BJ (cell line): ENCODE data around the gene SMIM27. TPM values are rescaled to one million over a fixed set of nuclear protein-coding genes. Genes with fewer than 3 reads are reported as not detected.
A peak's percentile ranks its signal among the peaks of the same experiment; 100 is the strongest.
"Not testable (repeated sequence)": the region's sequence is repeated elsewhere in the genome, so short reads cannot be mapped to it uniquely, and the experiment has no call there.

Source experiments
- CTCF ChIA-PET: fragments of 350-600 bp; formaldehyde crosslinking; extraction: SDS; loops from one replicate; lab custom pipeline; 2021; ENCODE audit warnings: antibody characterized with exemption, inconsistent platforms; lab: Yijun Ruan, JAX
- POLR2A ChIA-PET: fragments of 300-600 bp; sonication (Branson Sonifier 250); formaldehyde crosslinking; extraction: SDS; loops from one replicate; lab custom pipeline; 2021; ENCODE audit warnings: antibody characterized with exemption; lab: Charles Lee
- DNase-seq: peaks from one replicate; pipeline ENCODE4 v3.0.0-alpha.2; 2011; ENCODE audit warnings: low read depth
- H3K27me3 ChIP-seq: 2 replicates; pipeline ENCODE4 v1.6.0; 2011; ENCODE audit warnings: low read length; ENCODE audit not compliant: control insufficient read depth, insufficient read depth
- H3K36me3 ChIP-seq: 2 replicates; pipeline ENCODE4 v1.5.1; 2011; ENCODE audit warnings: low read length; ENCODE audit not compliant: control insufficient read depth, insufficient read depth
- H3K4me3 ChIP-seq: 2 replicates; pipeline ENCODE4 v1.5.1; 2011; ENCODE audit warnings: low read depth, mild to moderate bottlenecking, control low read depth, low read length
- CTCF ChIP-seq: IDR thresholded peaks from 2 replicates; pipeline ENCODE4 v1.5.1; 2011; ENCODE audit warnings: low read depth, mild to moderate bottlenecking, control low read depth, inconsistent platforms, low read length, moderate library complexity; ENCODE audit not compliant: insufficient read depth
- polyA plus RNA-seq: library from polyadenylated mRNA; depleted of rRNA; stranded (reverse); fragments of >200 nt; gene quantifications from 2 replicates; pipeline ENCODE4 v1.2.3, GENCODE V29; 2011

Gene SMIM27
- polyA plus RNA-seq, 1 experiment, result 7.6 TPM

GRCh38 chr9:32589083-32589723 lies 37.1 kb downstream of the SMIM27 start:
- no peak for DNase-seq
- Histone ChIP-seq H3K27me3 (peaks cover 1% of the 10 kb centered on the region; the same call in 1 of the 2 replicates), H3K36me3 (no peaks in the 10 kb centered on the region), H3K4me3 (no peak overlapping the region)
- TF ChIP-seq CTCF, result peak; percentile 60
- CTCF ChIA-PET, result interaction anchor here (0.7 to 5.4 kb wide), 14 partner anchors 9 to 387 kb away, joined by 3 to 72 read pairs (median 4); no protein-coding TSS in a partner anchor
- POLR2A ChIA-PET, result no interaction called here

GRCh38 chr9:32590476-32590875 lies 38.3 kb downstream of the SMIM27 start:
- Histone ChIP-seq H3K27me3 (peaks cover 1% of the 10 kb centered on the region; the same call in 1 of the 2 replicates), H3K4me3 (no peak overlapping the region), H3K36me3 (no peaks in the 10 kb centered on the region)
- ChIA-PET POLR2A (no interaction called here), CTCF (interaction anchor here (2.0 to 5.4 kb wide), 3 partner anchors 10 to 378 kb away, joined by 14 to 72 read pairs (median 37); no protein-coding TSS in a partner anchor)
- DNase-seq, result no peak
- TF ChIP-seq CTCF, result no peak

- no peak for TF ChIP-seq CTCF
- Histone ChIP-seq H3K36me3 (no peaks in the 10 kb centered on the region), H3K27me3 (peaks cover 1% of the 10 kb centered on the region; the same call in 1 of the 2 replicates), H3K4me3 (no peak overlapping the region)
- ChIA-PET POLR2A (no interaction called here), CTCF (interaction anchor here (2.0 to 5.4 kb wide), 3 partner anchors 10 to 377 kb away, joined by 14 to 72 read pairs (median 37); no protein-coding TSS in a partner anchor)
- DNase-seq, result no peak
Observed at GRCh38 chr9:32590898-32591297, 38.8 kb downstream of the SMIM27 start.

- no peaks in the 10 kb centered on the region for H3K36me3 ChIP-seq
- H3K27me3 ChIP-seq, result no peaks in the 10 kb centered on the region
- no peak for DNase-seq
- no peak overlapping the region for H3K4me3 ChIP-seq
- TF ChIP-seq CTCF, result no peak
- ChIA-PET POLR2A (no interaction called here), CTCF (interaction anchor here (0.7 kb wide), 1 partner anchor 15 kb away, joined by 3 read pairs; no protein-coding TSS in a partner anchor)
Observed at GRCh38 chr9:32596096-32596865, 44.2 kb downstream of the SMIM27 start.

GRCh38 chr9:32596936-32597335 lies 44.8 kb downstream of the SMIM27 start:
- POLR2A ChIA-PET, result no interaction called here
- Histone ChIP-seq H3K36me3 (no peaks in the 10 kb centered on the region), H3K4me3 (no peak overlapping the region), H3K27me3 (no peaks in the 10 kb centered on the region)
- TF ChIP-seq CTCF, result no peak
- CTCF ChIA-PET, result interaction anchor here (0.7 kb wide), 1 partner anchor 16 kb away, joined by 3 read pairs; no protein-coding TSS in a partner anchor
- DNase-seq, result no peak

GRCh38 chr9:32599021-32599420 lies 46.9 kb downstream of the SMIM27 start:
- H3K4me3 ChIP-seq, CTCF ChIA-PET, H3K27me3 ChIP-seq, POLR2A ChIA-PET, DNase-seq, H3K36me3 ChIP-seq: not testable (repeated sequence)
